SU-DHL-6 (cell line): ENCODE measurements around the gene THOC2.

Experiments
- CTCF ChIP-seq: fragments of 200-600 bp; sonication (generic); IDR thresholded peaks from one replicate; pipeline ENCODE4 v1.5.1; 2017; ENCODE audit warnings: antibody characterized with exemption, mild to moderate bottlenecking, low read length, moderate library complexity; ENCODE audit not compliant: insufficient read depth, poor library complexity, severe bottlenecking
- EZH2phosphoT487 ChIP-seq: fragments of 200-600 bp; sonication (generic), shearing (Covaris generic); conservative IDR thresholded peaks from 2 replicates; pipeline ENCODE4 v1.6.1; 2018; ENCODE audit warnings: mild to moderate bottlenecking, antibody characterized with exemption, low read length, moderate library complexity, mixed read lengths

GRCh38 chrX:123771449-123772064 is 38.7 kb upstream of the THOC2 start:
- TF ChIP-seq CTCF, result no peak
- no peak for TF ChIP-seq EZH2phosphoT487
